A549 (cell line): Measurements from ENCODE around the gene SH3BGRL2.

ENCODE experiments used
- BHLHE40 ChIP-seq: IDR thresholded peaks from 2 replicates; pipeline ENCODE4 v1.6.1; 2012; ENCODE audit warnings: low read depth, low read length, inconsistent platforms
- EP300 ChIP-seq, 2 experiments: fragments of >200 bp; sonication (Bioruptor Twin); formaldehyde crosslinking; IDR thresholded peaks; 2 replicates in 1 of 2; 3 replicates in 1 of 2; pipeline ENCODE4 v1.6.1; 2016 to 2017
- JUNB ChIP-seq: fragments of >200 bp; sonication (Bioruptor Twin); formaldehyde crosslinking; IDR thresholded peaks from 2 replicates; pipeline ENCODE4 v1.6.1; 2016
- KDM1A ChIP-seq: fragments of 200-600 bp; sonication (generic); IDR thresholded peaks from 2 replicates; pipeline ENCODE4 v1.6.1; 2016; ENCODE audit warnings: low read depth, mild to moderate bottlenecking
- PHF8 ChIP-seq: fragments of 200-600 bp; sonication (generic); IDR thresholded peaks from 2 replicates; pipeline ENCODE4 v1.6.1; 2016; ENCODE audit warnings: low read depth, mild to moderate bottlenecking, antibody characterized with exemption, moderate library complexity, borderline replicate concordance
- POLR2A ChIP-seq: IDR thresholded peaks from 2 replicates; pipeline ENCODE4 v1.6.1; 2012; ENCODE audit warnings: mild to moderate bottlenecking, low read length
- RCOR1 ChIP-seq: fragments of 150-350 bp; IDR thresholded peaks from 2 replicates; pipeline ENCODE4 v1.6.1; 2014; ENCODE audit warnings: antibody characterized with exemption, low read length, low read depth
- ZNF302 ChIP-seq: fragments of 250-450 bp; sonication (Bioruptor Pico); IDR thresholded peaks from 2 replicates; pipeline ENCODE4 v1.9.0; 2021; ENCODE audit warnings: inconsistent platforms, mild to moderate bottlenecking, moderate library complexity
- TF ChIP-seq, protein P1 (sequence below): fragments of >200 bp; sonication (Bioruptor Twin); formaldehyde crosslinking; IDR thresholded peaks from 3 replicates; pipeline ENCODE4 v1.5.1; 2016
- TF ChIP-seq, protein P2 (sequence below): IDR thresholded peaks from 2 replicates; pipeline ENCODE4 v1.6.1; 2012

DNA sequence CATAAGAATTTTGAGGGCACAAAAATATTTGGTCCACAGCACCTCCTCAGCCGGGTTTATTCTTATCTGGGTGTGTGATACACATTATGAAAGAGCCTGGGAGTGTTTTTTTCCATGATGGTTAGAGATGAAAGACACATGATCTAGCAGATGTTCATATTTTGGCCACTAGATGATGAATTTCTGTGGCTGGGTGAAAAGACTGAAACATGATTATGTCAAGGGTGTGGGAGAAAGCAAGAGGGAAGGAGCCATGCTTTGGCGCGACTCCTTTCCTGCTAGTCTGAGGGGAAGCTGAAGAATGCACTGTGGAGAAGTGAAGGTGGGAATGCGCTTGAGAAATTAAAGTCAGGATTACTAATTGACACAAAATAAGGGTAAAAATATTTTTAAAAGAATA lies 102.3 kb downstream of the SH3BGRL2 start:
- TF ChIP-seq, protein P1, sequence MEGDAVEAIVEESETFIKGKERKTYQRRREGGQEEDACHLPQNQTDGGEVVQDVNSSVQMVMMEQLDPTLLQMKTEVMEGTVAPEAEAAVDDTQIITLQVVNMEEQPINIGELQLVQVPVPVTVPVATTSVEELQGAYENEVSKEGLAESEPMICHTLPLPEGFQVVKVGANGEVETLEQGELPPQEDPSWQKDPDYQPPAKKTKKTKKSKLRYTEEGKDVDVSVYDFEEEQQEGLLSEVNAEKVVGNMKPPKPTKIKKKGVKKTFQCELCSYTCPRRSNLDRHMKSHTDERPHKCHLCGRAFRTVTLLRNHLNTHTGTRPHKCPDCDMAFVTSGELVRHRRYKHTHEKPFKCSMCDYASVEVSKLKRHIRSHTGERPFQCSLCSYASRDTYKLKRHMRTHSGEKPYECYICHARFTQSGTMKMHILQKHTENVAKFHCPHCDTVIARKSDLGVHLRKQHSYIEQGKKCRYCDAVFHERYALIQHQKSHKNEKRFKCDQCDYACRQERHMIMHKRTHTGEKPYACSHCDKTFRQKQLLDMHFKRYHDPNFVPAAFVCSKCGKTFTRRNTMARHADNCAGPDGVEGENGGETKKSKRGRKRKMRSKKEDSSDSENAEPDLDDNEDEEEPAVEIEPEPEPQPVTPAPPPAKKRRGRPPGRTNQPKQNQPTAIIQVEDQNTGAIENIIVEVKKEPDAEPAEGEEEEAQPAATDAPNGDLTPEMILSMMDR = no peak
- TF ChIP-seq POLR2A = no peak
- no peak for TF ChIP-seq KDM1A
- no peak for TF ChIP-seq JUNB
- no peak for TF ChIP-seq BHLHE40
- TF ChIP-seq PHF8 = no peak
- TF ChIP-seq RCOR1 = no peak
- TF ChIP-seq, protein P2, sequence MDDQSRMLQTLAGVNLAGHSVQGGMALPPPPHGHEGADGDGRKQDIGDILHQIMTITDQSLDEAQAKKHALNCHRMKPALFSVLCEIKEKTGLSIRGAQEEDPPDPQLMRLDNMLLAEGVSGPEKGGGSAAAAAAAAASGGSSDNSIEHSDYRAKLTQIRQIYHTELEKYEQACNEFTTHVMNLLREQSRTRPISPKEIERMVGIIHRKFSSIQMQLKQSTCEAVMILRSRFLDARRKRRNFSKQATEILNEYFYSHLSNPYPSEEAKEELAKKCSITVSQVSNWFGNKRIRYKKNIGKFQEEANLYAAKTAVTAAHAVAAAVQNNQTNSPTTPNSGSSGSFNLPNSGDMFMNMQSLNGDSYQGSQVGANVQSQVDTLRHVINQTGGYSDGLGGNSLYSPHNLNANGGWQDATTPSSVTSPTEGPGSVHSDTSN = no peak
- no peak for TF ChIP-seq ZNF302
- TF ChIP-seq EP300 (IDR thresholded peaks at IDR 0.05) = no peak
